K562 (cell line): ENCODE data around the gene TSR3. TPM values are rescaled to one million over a fixed set of nuclear protein-coding genes. Genes with fewer than 3 reads are reported as not detected.

Experiments
- AFF4 ChIP-seq: sonication (generic); formaldehyde crosslinking; IDR thresholded peaks from 2 replicates; pipeline ENCODE4 v1.8.0; 2023; ENCODE audit warnings: mild to moderate bottlenecking, missing genetic modification reagents
- BCOR ChIP-seq: fragments of 450-650 bp; IDR thresholded peaks from 2 replicates; pipeline ENCODE4 v1.6.1; 2016
- CHCHD3 ChIP-seq: fragments of 250-450 bp; sonication (Bioruptor Pico); IDR thresholded peaks from 2 replicates; pipeline ENCODE4 v2.1.2; 2022; ENCODE audit warnings: mild to moderate bottlenecking
- ELK1 ChIP-seq: sonication (generic); formaldehyde crosslinking; IDR thresholded peaks from 2 replicates; pipeline ENCODE4 v1.8.1; 2022; ENCODE audit warnings: missing genetic modification reagents
- GTF3C2 ChIP-seq: IDR thresholded peaks from 3 replicates; pipeline ENCODE4 v1.6.1; 2011; ENCODE audit warnings: borderline replicate concordance, mild to moderate bottlenecking, moderate library complexity; ENCODE audit not compliant: insufficient read length; ENCODE audit errors: extremely low read depth
- HNRNPLL ChIP-seq: fragments of 200-400 bp; formaldehyde crosslinking; IDR thresholded peaks from 2 replicates; pipeline ENCODE4 v1.6.1; 2017; ENCODE audit warnings: low read length, low read depth, mild to moderate bottlenecking; ENCODE audit not compliant: poor library complexity, severe bottlenecking
- ILK ChIP-seq: fragments of 450-650 bp; IDR thresholded peaks from 2 replicates; pipeline ENCODE4 v1.6.1; 2016; ENCODE audit warnings: missing genetic modification characterization, low read depth, mild to moderate bottlenecking, missing compliant biosample characterization, moderate library complexity, borderline replicate concordance
- MIER1 ChIP-seq: fragments of 450-650 bp; IDR thresholded peaks from 2 replicates; pipeline ENCODE4 v1.6.1; 2016; ENCODE audit warnings: antibody characterized with exemption, mild to moderate bottlenecking, low read depth
- MXI1 ChIP-seq: IDR thresholded peaks from 2 replicates; pipeline ENCODE4 v1.6.1; 2011; ENCODE audit warnings: low read depth, mild to moderate bottlenecking, improper control_type of control experiment, low read length
- RCOR1 ChIP-seq, 2 experiments: IDR thresholded peaks; 2 replicates each; pipeline ENCODE4 v1.6.1; 2012; ENCODE audit warnings: low read depth in 2 of 2, low read length in 2 of 2, borderline replicate concordance in 1 of 2, improper control_type of control experiment in 1 of 2
- RUNX1 ChIP-seq: sonication (generic); IDR thresholded peaks from 2 replicates; pipeline ENCODE4 v1.6.1; 2016; ENCODE audit warnings: antibody characterized with exemption, low read depth
- SNRNP70 ChIP-seq: fragments of 200-400 bp; formaldehyde crosslinking; optimal IDR thresholded peaks from 2 replicates; pipeline ENCODE3; 2017; ENCODE audit warnings: low read depth, low read length
- TOE1 ChIP-seq, 2 experiments: fragments of 450-650 bp in 1 of 2; sonication (generic) in 1 of 2; formaldehyde crosslinking in 1 of 2; IDR thresholded peaks; 2 replicates each; pipeline versions ENCODE4 v1.7.1 to v1.8.0; 2016 to 2022; ENCODE audit warnings: borderline replicate concordance in 2 of 2, mild to moderate bottlenecking in 2 of 2, antibody characterized with exemption in 1 of 2, inconsistent platforms in 1 of 2, low read depth in 1 of 2, missing genetic modification reagents in 1 of 2, moderate library complexity in 1 of 2
- YBX1 ChIP-seq: fragments of 450-650 bp; IDR thresholded peaks from 2 replicates; pipeline ENCODE4 v1.7.1; 2016; ENCODE audit warnings: mild to moderate bottlenecking
- ZNF124 ChIP-seq: sonication (generic); formaldehyde crosslinking; IDR thresholded peaks from 2 replicates; pipeline ENCODE4 v1.8.1; 2022; ENCODE audit warnings: missing genetic modification reagents
- ZNF408 ChIP-seq: fragments of 250-450 bp; sonication (Bioruptor Pico); IDR thresholded peaks from 2 replicates; pipeline ENCODE4 v1.4.0; 2020; ENCODE audit warnings: low read depth, mild to moderate bottlenecking, moderate library complexity
- polyA plus RNA-seq, 8 experiments: library from polyadenylated mRNA; depleted of rRNA in 4 of 8; stranded (reverse) in 5 of 8; unstranded in 3 of 8; fragments of >200 nt; fragmentation: Nextera tagmentation in 2 of 8; fragmentation: Illumina TruSeq in 1 of 8; extraction: Ambion mirVana in 2 of 8; extraction: Trizol in 1 of 8; gene quantifications; 2 replicates each; pipeline versions ENCODE4 v1.2.1 to v1.2.3, GENCODE V29; 2011 to 2014; ENCODE audit warnings: inconsistent platforms in 1 of 8, missing spikeins in 1 of 8
- total RNA-seq, 7 experiments: library from RNA; depleted of rRNA in 6 of 7; stranded (reverse); fragments of >200 nt in 6 of 7; fragmentation: Illumina TruSeq in 2 of 7; extraction: Trizol in 2 of 7; gene quantifications; 2 replicates each; pipeline versions ENCODE4 v1.2.1 to v1.2.3, GENCODE V29; 2011 to 2021; ENCODE audit warnings: low replicate concordance in 1 of 7

TSR3 gene
- total and polyA plus RNA-seq, 9 of the 15 experiments (the other 6 are each of a cell fraction or from before 2014, with no cell fraction given), result 1.5 to 74.8 (median 16.5) TPM

GRCh38 chr16:1331712-1332617 lies 19.7 kb downstream of the TSR3 start (continued):
- TF ChIP-seq AFF4 (no peak), MIER1 (no peak), ZNF408 (no peak), HNRNPLL (peak; percentile 14), SNRNP70 (no peak), CHCHD3 (no peak), ILK (tag) (no peak), BCOR (no peak), YBX1 (no peak), ZNF124 (CRISPR knock-in tag) (no peak), MXI1 (peak; percentile 69; the same call in 1 of the 2 replicates), TOE1 (IDR thresholded peaks at IDR 0.05; ENCODE audit: borderline replicate concordance) (no peak), TOE1 (CRISPR knock-in tag; IDR thresholded peaks at IDR 0.05; ENCODE audit: borderline replicate concordance, low read depth) (no peak), RCOR1 (IDR thresholded peaks at IDR 0.05; ENCODE audit: borderline replicate concordance in 1 of 2, low read depth in 2 of 2, low read length in 2 of 2) (no peak), GTF3C2 (no peak), RUNX1 (no peak), ELK1 (no peak)
